GM12865 (cell line): ENCODE measurements around the gene SDSL.

Source experiments
- DNase-seq: peaks from one replicate; pipeline ENCODE4 v3.0.0; 2010; ENCODE audit warnings: low read depth
- H3K4me3 ChIP-seq: 2 replicates; pipeline ENCODE4 v1.5.1; 2011; ENCODE audit warnings: mild to moderate bottlenecking, low read depth, low read length, control low read depth
- CTCF ChIP-seq: IDR thresholded peaks from 2 replicates; pipeline ENCODE4 v1.5.1; 2011; ENCODE audit warnings: low read length, control low read depth, low read depth, inconsistent platforms; ENCODE audit not compliant: insufficient read depth; ENCODE audit errors: missing control alignments

The SDSL gene

GRCh38 chr12:113395119-113395518, 27.1 kb upstream of the SDSL start:
- DNase-seq, result no peak
- no peak for TF ChIP-seq CTCF
- H3K4me3 ChIP-seq, result no peak overlapping the region

- TF ChIP-seq CTCF, result no peak
- DNase-seq, result no peak
- H3K4me3 ChIP-seq, result no peak overlapping the region
Measured at GRCh38 chr12:113396200-113396599, 26.0 kb upstream of the SDSL start.

DNA sequence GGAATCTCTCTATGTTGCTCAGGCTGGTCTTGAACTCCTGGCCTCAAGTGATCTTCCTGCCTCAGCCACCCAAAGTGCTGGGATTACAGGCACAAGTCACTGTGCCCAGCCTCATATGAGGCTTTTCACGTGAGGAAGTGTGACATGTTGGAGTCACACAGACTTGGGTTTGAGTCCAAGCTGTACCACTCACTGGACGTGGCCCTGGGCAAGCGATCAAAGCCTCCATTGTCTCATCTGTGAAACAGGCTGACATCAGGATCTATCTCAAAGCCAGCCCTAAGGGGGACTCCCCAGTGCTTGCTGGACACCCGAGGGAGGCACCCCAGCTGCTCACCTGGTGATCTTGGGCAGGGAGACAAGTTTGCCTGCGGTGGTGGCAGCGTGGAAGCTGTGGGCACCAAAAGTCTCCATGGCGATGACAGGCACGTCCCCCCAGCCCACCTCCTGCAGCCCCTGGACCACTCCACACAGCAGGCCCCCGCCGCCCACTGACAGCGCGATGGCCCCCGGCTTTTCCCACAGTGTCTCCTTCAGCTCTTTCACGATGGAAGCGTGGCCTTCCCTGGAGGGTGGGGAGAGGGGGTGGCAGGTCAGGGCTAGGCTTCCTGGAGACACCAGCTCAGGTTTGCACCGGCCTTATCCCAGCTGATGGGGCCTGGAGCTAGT, 25.2 kb upstream of the SDSL start:
- H3K4me3 ChIP-seq, result no peak overlapping the region
- DNase-seq, result no peak
- TF ChIP-seq CTCF, result no peak

DNA sequence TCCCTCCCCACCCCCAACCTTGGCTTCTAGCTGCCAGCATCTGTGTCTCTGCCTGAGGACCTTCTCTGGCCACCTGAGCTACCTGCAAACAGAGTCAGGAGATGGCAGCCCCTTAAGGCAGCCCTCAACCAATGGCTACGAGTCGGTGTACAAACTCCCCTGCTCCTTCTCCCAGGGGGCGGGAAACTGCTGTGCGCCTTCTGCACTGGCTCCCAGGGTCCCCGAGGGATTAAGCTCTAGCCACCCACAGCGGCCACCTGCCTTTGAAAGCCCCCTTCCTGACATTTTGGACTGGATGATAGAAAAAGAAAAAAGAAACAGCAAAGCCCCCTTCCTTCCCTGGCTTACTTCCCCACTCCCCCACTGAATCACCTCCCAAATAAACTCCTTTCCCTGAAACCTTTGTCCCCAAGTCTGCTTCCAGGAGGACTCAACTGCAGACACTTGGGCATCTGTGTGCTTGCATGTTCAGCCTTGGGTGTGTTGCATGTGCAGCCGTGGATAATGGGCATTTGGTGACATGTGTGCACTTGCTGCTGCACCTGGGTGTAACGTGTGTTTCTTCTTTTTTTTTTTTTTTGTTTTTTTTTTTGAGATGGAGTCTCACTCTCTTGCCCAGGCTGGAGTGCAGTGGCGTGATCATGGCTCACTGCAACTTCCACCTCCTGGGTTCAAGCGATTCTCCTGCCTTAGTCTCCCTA, 24.5 kb upstream of the SDSL start:
- DNase-seq, result no peak
- no peak overlapping the region for H3K4me3 ChIP-seq
- no peak for TF ChIP-seq CTCF

DNA sequence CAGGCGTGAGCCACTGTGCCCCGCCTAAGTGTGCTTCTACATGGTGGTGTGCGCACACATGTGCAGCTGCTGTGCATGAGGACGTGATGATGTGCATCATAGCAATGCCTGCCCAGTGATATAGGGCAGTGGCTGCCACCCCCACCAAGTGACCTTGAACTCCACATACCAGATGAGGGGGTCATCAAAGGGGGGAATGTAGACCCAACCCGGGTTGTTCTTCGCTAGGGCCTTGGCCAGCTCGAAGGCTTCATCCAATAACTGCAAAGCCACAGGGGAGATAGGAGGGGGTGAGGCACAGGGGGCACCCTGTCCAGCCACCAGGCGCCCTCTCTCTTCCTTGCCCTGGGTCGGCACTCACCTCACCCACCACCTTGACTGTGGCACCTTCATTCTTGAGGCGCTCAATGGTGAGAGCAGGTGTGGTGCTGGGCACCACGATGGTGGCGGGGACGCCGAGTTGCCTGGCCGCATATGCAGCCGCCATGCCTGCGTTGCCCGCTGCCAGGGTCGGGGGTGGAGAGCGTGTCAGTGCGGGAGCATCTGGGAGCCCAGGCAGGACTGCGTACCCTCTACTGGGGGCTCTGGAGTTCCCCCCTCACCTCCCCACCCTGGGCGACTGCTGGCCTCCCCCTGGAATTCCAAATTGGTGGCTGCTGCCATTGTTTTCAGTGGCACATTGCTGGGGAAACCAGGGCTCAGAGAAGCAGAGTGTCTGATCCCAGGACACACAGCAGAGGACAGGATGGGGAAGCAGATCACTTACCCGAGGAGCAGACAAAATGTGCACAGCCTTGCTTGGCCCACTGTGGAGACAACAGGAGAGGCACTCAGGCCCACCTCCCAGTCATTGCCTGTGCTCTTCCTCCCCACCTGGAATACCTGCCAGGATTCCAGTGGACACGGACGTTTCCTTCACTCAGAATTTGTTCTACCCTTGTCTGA, 23.6 kb upstream of the SDSL start:
- DNase-seq, result no peak
- H3K4me3 ChIP-seq, result no peak overlapping the region
- no peak for TF ChIP-seq CTCF

DNA sequence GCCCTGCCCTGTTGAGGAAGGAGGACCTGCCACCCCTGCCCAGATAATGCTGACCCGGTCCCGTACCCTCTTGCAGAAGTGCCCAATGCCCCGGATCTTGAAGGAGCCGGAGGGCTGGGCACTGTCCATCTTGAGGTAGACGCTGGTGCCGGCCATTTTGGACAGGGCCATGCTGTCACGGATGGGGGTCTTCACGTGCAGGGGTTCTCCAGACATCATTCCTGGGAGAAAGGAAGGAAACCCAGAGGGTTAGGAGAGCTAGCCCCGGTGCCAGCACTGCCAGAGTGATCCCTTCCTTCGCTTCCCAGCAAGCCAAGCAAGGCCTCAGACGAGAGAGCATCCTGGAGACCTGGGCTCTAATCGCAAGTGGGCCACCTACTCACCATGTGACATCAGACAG, 22.7 kb upstream of the SDSL start:
- H3K4me3 ChIP-seq, result no peak overlapping the region
- DNase-seq, result no peak
- TF ChIP-seq CTCF, result no peak
